Measurements from ENCODE around the gene CNOT4. TPM values are rescaled to one million over a fixed set of nuclear protein-coding genes. Genes with fewer than 3 reads are reported as not detected.

The CNOT4 gene
- total and polyA plus RNA-seq, 12 donors = 8.7 to 28.1 (median 16.8) TPM

- no peaks in the 10 kb centered on the region for H3K36me3 ChIP-seq (replicated peaks in 1 of 2)
- H3K9me3 ChIP-seq (replicated peaks in 1 of 3) = no peaks in the 10 kb centered on the region
- intact Hi-C loops (cut with DNase I) = no loop called here
- WGBS, 4 donors = 88 to 95% (median 93%) methylated on average over 6 of the region's 6 CpGs
- no peak overlapping the region for H3K4me3 ChIP-seq
- no peak for DNase-seq
- no peak overlapping the region for H3K27ac ChIP-seq
- H3K4me1 ChIP-seq (replicated peaks in 1 of 2) = no peaks in the 10 kb centered on the region
- no peaks in the 10 kb centered on the region for H3K27me3 ChIP-seq
- TF ChIP-seq, protein P1, sequence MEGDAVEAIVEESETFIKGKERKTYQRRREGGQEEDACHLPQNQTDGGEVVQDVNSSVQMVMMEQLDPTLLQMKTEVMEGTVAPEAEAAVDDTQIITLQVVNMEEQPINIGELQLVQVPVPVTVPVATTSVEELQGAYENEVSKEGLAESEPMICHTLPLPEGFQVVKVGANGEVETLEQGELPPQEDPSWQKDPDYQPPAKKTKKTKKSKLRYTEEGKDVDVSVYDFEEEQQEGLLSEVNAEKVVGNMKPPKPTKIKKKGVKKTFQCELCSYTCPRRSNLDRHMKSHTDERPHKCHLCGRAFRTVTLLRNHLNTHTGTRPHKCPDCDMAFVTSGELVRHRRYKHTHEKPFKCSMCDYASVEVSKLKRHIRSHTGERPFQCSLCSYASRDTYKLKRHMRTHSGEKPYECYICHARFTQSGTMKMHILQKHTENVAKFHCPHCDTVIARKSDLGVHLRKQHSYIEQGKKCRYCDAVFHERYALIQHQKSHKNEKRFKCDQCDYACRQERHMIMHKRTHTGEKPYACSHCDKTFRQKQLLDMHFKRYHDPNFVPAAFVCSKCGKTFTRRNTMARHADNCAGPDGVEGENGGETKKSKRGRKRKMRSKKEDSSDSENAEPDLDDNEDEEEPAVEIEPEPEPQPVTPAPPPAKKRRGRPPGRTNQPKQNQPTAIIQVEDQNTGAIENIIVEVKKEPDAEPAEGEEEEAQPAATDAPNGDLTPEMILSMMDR (IDR thresholded peaks at IDR 0.05) = no peak
- TF ChIP-seq POLR2A (IDR thresholded peaks at IDR 0.05) = no peak
These were observed 31.1 kb upstream of the CNOT4 start for GRCh38 chr7:135541029-135541428.

DNA sequence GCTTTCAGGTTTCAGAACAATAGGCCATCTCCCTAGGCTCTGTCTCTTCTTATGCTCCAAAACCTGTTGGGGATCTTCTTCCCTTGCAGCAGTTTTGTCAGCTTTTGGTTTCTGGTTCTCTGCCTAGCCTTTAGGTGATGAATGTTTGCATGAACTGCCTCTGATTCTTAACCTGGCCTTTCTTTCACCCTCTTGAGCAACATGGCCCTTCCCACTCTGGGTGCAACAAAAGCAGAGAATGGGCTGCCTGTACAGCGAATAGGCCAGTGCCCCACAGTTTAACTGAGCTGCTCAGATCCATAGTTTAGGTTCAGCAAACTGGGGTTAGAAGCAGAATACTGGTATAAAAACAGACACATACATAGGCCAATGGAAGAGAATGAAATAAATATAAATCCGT lies 29.7 kb upstream of the CNOT4 start:
- Histone ChIP-seq H3K9me3 (replicated peaks in 1 of 3) (no peaks in the 10 kb centered on the region), H3K27ac (no peak overlapping the region), H3K4me1 (replicated peaks in 1 of 2) (no peaks in the 10 kb centered on the region), H3K36me3 (replicated peaks in 1 of 2) (no peaks in the 10 kb centered on the region), H3K4me3 (no peak overlapping the region), H3K27me3 (no peaks in the 10 kb centered on the region)
- WGBS, 4 donors = 84 to 91% (median 89%) methylated on average over 2 of the region's 2 CpGs
- no peak for TF ChIP-seq POLR2A (IDR thresholded peaks at IDR 0.05)
- TF ChIP-seq, protein P1 (IDR thresholded peaks at IDR 0.05) = no peak
- intact Hi-C loops (cut with DNase I) = no loop called here
- DNase-seq = no peak

- 31 to 45% (median 34%) methylated on average over 3 of the region's 3 CpGs for WGBS, 4 donors
- H3K4me3 ChIP-seq = no peak overlapping the region
- no peaks in the 10 kb centered on the region for H3K36me3 ChIP-seq (replicated peaks in 1 of 2)
- intact Hi-C loops (cut with DNase I) = no loop called here
- H3K4me1 ChIP-seq (replicated peaks in 1 of 2) = no peaks in the 10 kb centered on the region
- no peak for TF ChIP-seq POLR2A (IDR thresholded peaks at IDR 0.05)
- TF ChIP-seq, protein P1 (IDR thresholded peaks at IDR 0.05) = no peak
- H3K27me3 ChIP-seq = no peaks in the 10 kb centered on the region
- H3K9me3 ChIP-seq (replicated peaks in 1 of 3) = no peaks in the 10 kb centered on the region
- DNase-seq = no peak
- H3K27ac ChIP-seq = no peak overlapping the region
These were observed 28.5 kb upstream of the CNOT4 start for GRCh38 chr7:135538376-135538775.

- Histone ChIP-seq H3K36me3 (replicated peaks in 1 of 2) (no peaks in the 10 kb centered on the region), H3K4me1 (replicated peaks in 1 of 2) (no peaks in the 10 kb centered on the region), H3K9me3 (replicated peaks in 1 of 3) (no peaks in the 10 kb centered on the region), H3K4me3 (no peak overlapping the region), H3K27me3 (no peaks in the 10 kb centered on the region), H3K27ac (no peak overlapping the region)
- DNase-seq = no peak
- TF ChIP-seq, protein P1 (IDR thresholded peaks at IDR 0.05) = no peak
- TF ChIP-seq POLR2A (IDR thresholded peaks at IDR 0.05) = no peak
- intact Hi-C loops (cut with DNase I) = no loop called here
These were observed 28.0 kb upstream of the CNOT4 start for GRCh38 chr7:135537905-135538304.

Measured in adrenal gland (tissue), 12 donors.